ENCODE data around the gene ALG12. TPM values are rescaled to one million over a fixed set of nuclear protein-coding genes. Genes with fewer than 3 reads are reported as not detected.
A peak's percentile ranks its signal among the peaks of the same experiment; 100 is the strongest.

The ALG12 gene
- polyA plus RNA-seq, 3 donors, result 7.2 to 9.5 (median 9.0) TPM

DNA sequence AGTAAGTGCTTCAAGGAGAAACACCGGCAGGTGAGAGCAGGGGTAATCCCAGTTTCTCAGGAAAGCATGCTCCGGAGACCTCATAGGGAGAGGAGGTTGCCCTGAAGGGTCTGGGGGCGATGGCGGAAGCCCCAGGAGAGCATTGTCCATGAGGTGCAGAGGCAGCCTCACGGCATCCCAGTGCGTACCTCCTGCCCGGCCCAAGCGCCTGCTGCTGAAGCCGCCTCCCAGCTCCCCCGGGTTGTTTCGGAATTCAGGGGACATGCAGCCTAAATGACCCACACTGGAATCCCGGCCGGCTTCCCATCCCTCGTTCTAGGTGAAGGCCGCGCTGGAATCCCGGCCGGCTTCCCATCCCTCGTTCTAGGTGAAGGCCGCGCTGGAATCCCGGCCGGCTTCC lies 61.9 kb downstream of the ALG12 start:
- Histone ChIP-seq H3K4me3 (replicated peaks in 1 of 3; ENCODE audit: low read depth in 2 of 3, low read length in 3 of 3) (no peak overlapping the region), H3K9me3 (replicated peaks in 1 of 2; ENCODE audit: control insufficient read depth in 1 of 2, insufficient read depth in 1 of 2, low read length in 2 of 2) (no peaks in the 10 kb centered on the region), H4K20me1 (ENCODE audit: insufficient read depth, low read length) (peaks cover 59% of the 10 kb centered on the region), H3K4me1 (ENCODE audit: control insufficient read depth in 1 of 2, insufficient read depth in 2 of 2, low read length in 2 of 2) (peaks cover 25 to 35% of the 10 kb centered on the region in 2 donors), H3K36me3 (replicated peaks in 1 of 2; ENCODE audit: control insufficient read depth in 1 of 2, insufficient read depth in 2 of 2, low read length in 2 of 2) (no peaks in the 10 kb centered on the region), H2AFZ (ENCODE audit: insufficient read depth, low read depth, low read length, poor library complexity, severe bottlenecking) (no peak overlapping the region), H3K9ac (ENCODE audit: insufficient read depth, low read length, poor library complexity, severe bottlenecking) (no peak overlapping the region), H3K27ac (ENCODE audit: low read depth in 1 of 2, low read length in 2 of 2) (no peak overlapping the region), H3K4me2 (replicated peaks; ENCODE audit: extremely low read depth, low read length, poor library complexity, severe bottlenecking) (no peak overlapping the region), H3K79me2 (ENCODE audit: insufficient read depth, low read length) (peaks cover 73% of the 10 kb centered on the region), H3K27me3 (ENCODE audit: control insufficient read depth in 2 of 2, insufficient read depth in 2 of 2, low read length in 2 of 2) (no peaks in the 10 kb centered on the region)
- H3K4me3 Mint-ChIP-seq, result no peak overlapping the region
- no peak for DNase-seq
- peaks cover 0 to 6% (median 3%) of the 10 kb centered on the region in 3 donors for H3K27me3 Mint-ChIP-seq (ENCODE audit: low read depth in 3 of 3)
- 100% methylated on average over 11 of the region's 23 CpGs for WGBS (ENCODE audit: insufficient coverage)
- intact Hi-C loops (cut with micrococcal nuclease), result no loop called here
- H3K36me3 Mint-ChIP-seq, result peaks cover 3 to 14% of the 10 kb centered on the region in 2 donors
- TF ChIP-seq CTCF (IDR thresholded peaks at IDR 0.05), result no peak
- no peaks in the 10 kb centered on the region for H3K9me3 Mint-ChIP-seq
- peaks cover 47% of the 10 kb centered on the region for H3K4me1 Mint-ChIP-seq
- peak overlapping the region in 1 of 7 donors; percentile 55 for H3K27ac Mint-ChIP-seq

GRCh38 chr22:49855251-49855911 lies 62.9 kb downstream of the ALG12 start:
- Mint-ChIP-seq H3K4me1 (peaks cover 47% of the 10 kb centered on the region), H3K27me3 (ENCODE audit: low read depth in 3 of 3) (peaks cover 0 to 7% (median 6%) of the 10 kb centered on the region in 3 donors)
- peak overlapping the region; percentile 74 for H3K9ac ChIP-seq (ENCODE audit: insufficient read depth, low read length, poor library complexity, severe bottlenecking)

More at GRCh38 chr22:49855251-49855911, 62.9 kb downstream of the ALG12 start:
- Histone ChIP-seq H3K4me2 (replicated peaks; ENCODE audit: extremely low read depth, low read length, poor library complexity, severe bottlenecking) (peak overlapping the region; percentile 95), H3K4me3 (replicated peaks in 1 of 3; ENCODE audit: low read depth in 2 of 3, low read length in 3 of 3) (peak overlapping the region in 2 of 3 experiments; percentile 78 to 84), H3K79me2 (ENCODE audit: insufficient read depth, low read length) (peaks cover 63% of the 10 kb centered on the region), H3K9me3 (replicated peaks in 1 of 2; ENCODE audit: control insufficient read depth in 1 of 2, insufficient read depth in 1 of 2, low read length in 2 of 2) (no peaks in the 10 kb centered on the region), H3K36me3 (replicated peaks in 1 of 2; ENCODE audit: control insufficient read depth in 1 of 2, insufficient read depth in 2 of 2, low read length in 2 of 2) (no peaks in the 10 kb centered on the region), H3K27ac (ENCODE audit: low read depth in 1 of 2, low read length in 2 of 2) (peak overlapping the region in 1 of 2 donors; percentile 84), H3K27me3 (ENCODE audit: control insufficient read depth in 2 of 2, insufficient read depth in 2 of 2, low read length in 2 of 2) (no peaks in the 10 kb centered on the region), H4K20me1 (ENCODE audit: insufficient read depth, low read length) (peaks cover 50% of the 10 kb centered on the region), H2AFZ (ENCODE audit: insufficient read depth, low read depth, low read length, poor library complexity, severe bottlenecking) (no peak overlapping the region), H3K4me1 (ENCODE audit: control insufficient read depth in 1 of 2, insufficient read depth in 2 of 2, low read length in 2 of 2) (peaks cover 25 to 36% of the 10 kb centered on the region in 2 donors)
- no peaks in the 10 kb centered on the region for H3K9me3 Mint-ChIP-seq
- H3K27ac Mint-ChIP-seq, result peak overlapping the region in 6 of 7 donors; percentile 22 to 89 (median 62)
- WGBS (ENCODE audit: insufficient coverage), result 42% methylated on average over 4 of the region's 9 CpGs
- peak overlapping the region; percentile 96 to 97 for H3K4me3 Mint-ChIP-seq
- TF ChIP-seq CTCF (IDR thresholded peaks at IDR 0.05), result no peak
- H3K36me3 Mint-ChIP-seq, result peaks cover 5 to 14% of the 10 kb centered on the region in 2 donors
- intact Hi-C loops (cut with micrococcal nuclease), result no loop called here
- no peak for DNase-seq

Measured in CD14-positive monocyte (primary cell).